ENCODE data around the gene CDHR4. TPM values are rescaled to one million over a fixed set of nuclear protein-coding genes. Genes with fewer than 3 reads are reported as not detected.
"Not testable (repeated sequence)": the region's sequence is repeated elsewhere in the genome, so short reads cannot be mapped to it uniquely, and the experiment has no call there.

CDHR4 gene
- total RNA-seq, 2 donors from 2014 or later, result not detected

GRCh38 chr3:49826016-49826415 is 26.3 kb upstream of the CDHR4 start:
- H3K27me3 ChIP-seq (replicated peaks; ENCODE audit: insufficient read depth), result no peaks in the 10 kb centered on the region
- DNase-seq (ENCODE audit: low spot score), result no peak
- no peaks in the 10 kb centered on the region for H3K4me1 ChIP-seq (replicated peaks)
- WGBS, result 66% methylated on average over 6 of the region's 6 CpGs
- no peaks in the 10 kb centered on the region for H3K36me3 ChIP-seq
- H3K4me3 ChIP-seq, result no peak overlapping the region
- no peak for TF ChIP-seq CTCF (IDR thresholded peaks at IDR 0.05)
- TF ChIP-seq POLR2A (IDR thresholded peaks at IDR 0.05), result no peak
- TF ChIP-seq POLR2AphosphoS5 (IDR thresholded peaks at IDR 0.05), result no peak
- intact Hi-C loops (cut with DNase I), result no loop called here
- H3K27ac ChIP-seq, result no peak overlapping the region
- H3K9me3 ChIP-seq, result no peaks in the 10 kb centered on the region

GRCh38 chr3:49823131-49823530 is 23.5 kb upstream of the CDHR4 start:
- DNase-seq (ENCODE audit: low spot score); H3K27me3 ChIP-seq (replicated peaks; ENCODE audit: insufficient read depth); H3K9me3 ChIP-seq; H3K4me1 ChIP-seq (replicated peaks); H3K27ac ChIP-seq; intact Hi-C loops (cut with DNase I); H3K36me3 ChIP-seq; H3K4me3 ChIP-seq: not testable (repeated sequence)
- WGBS, result 95% methylated on average over 3 of the region's 3 CpGs

GRCh38 chr3:49813497-49814174 is 14.0 kb upstream of the CDHR4 start, which contains the start of gene UBA7:
TSS of gene UBA7 (minus strand) at chr3:49813953. CDS start at chr3:49813787, 166 bp downstream.
- peaks cover 0 to 10% of the 10 kb centered on the region in 2 donors for H3K36me3 ChIP-seq
- peak within 1 kb of the TSS; percentile 66 to 71 for H3K27ac ChIP-seq
- intact Hi-C loops (cut with DNase I), result no loop called here
- no peaks in the 10 kb centered on the region for H3K27me3 ChIP-seq (replicated peaks; ENCODE audit: insufficient read depth)
- peak; percentile 49 for TF ChIP-seq POLR2AphosphoS5 (IDR thresholded peaks at IDR 0.05)
- peak; percentile 29 for TF ChIP-seq POLR2A (IDR thresholded peaks at IDR 0.05)
- TF ChIP-seq CTCF (IDR thresholded peaks at IDR 0.05), result no peak
- 3% methylated on average over 9 of the region's 9 CpGs for WGBS
- peak; percentile 32 for DNase-seq (ENCODE audit: low spot score)
- peaks cover 9% of the 10 kb centered on the region for H3K4me1 ChIP-seq (replicated peaks)
- H3K4me3 ChIP-seq, result peak within 1 kb of the TSS; percentile 33 to 34
- no peaks in the 10 kb centered on the region for H3K9me3 ChIP-seq

GRCh38 chr3:49812916-49813496 is 13.3 kb upstream of the CDHR4 start:
- Histone ChIP-seq H3K9me3 (no peaks in the 10 kb centered on the region), H3K27me3 (replicated peaks; ENCODE audit: insufficient read depth) (no peaks in the 10 kb centered on the region), H3K4me1 (replicated peaks) (peaks cover 9% of the 10 kb centered on the region), H3K4me3 (peak overlapping the region; percentile 33 to 34), H3K36me3 (peaks cover 0 to 10% of the 10 kb centered on the region in 2 donors), H3K27ac (peak overlapping the region; percentile 66 to 71)
- intact Hi-C loops (cut with DNase I), result no loop called here
- no peak for DNase-seq (ENCODE audit: low spot score)
- 35% methylated on average over 9 of the region's 9 CpGs for WGBS
- TF ChIP-seq POLR2AphosphoS5 (IDR thresholded peaks at IDR 0.05) (no peak), CTCF (IDR thresholded peaks at IDR 0.05) (no peak), POLR2A (IDR thresholded peaks at IDR 0.05) (no peak)

- Histone ChIP-seq H3K4me1 (replicated peaks) (peaks cover 22% of the 10 kb centered on the region), H3K9me3 (no peaks in the 10 kb centered on the region), H3K4me3 (no peak overlapping the region), H3K27ac (peak overlapping the region; percentile 1 to 85), H3K36me3 (peaks cover 0 to 10% of the 10 kb centered on the region in 2 donors), H3K27me3 (replicated peaks; ENCODE audit: insufficient read depth) (no peaks in the 10 kb centered on the region)
- no peak for DNase-seq (ENCODE audit: low spot score)
- intact Hi-C loops (cut with DNase I), result no loop called here
- TF ChIP-seq POLR2AphosphoS5 (IDR thresholded peaks at IDR 0.05) (no peak), POLR2A (IDR thresholded peaks at IDR 0.05) (no peak), CTCF (IDR thresholded peaks at IDR 0.05) (no peak)
- WGBS, result 54% methylated on average over 13 of the region's 13 CpGs
These were observed 7.9 kb upstream of the CDHR4 start for GRCh38 chr3:49807431-49808114.
